ENCODE data around the gene VEGFA.

DNA sequence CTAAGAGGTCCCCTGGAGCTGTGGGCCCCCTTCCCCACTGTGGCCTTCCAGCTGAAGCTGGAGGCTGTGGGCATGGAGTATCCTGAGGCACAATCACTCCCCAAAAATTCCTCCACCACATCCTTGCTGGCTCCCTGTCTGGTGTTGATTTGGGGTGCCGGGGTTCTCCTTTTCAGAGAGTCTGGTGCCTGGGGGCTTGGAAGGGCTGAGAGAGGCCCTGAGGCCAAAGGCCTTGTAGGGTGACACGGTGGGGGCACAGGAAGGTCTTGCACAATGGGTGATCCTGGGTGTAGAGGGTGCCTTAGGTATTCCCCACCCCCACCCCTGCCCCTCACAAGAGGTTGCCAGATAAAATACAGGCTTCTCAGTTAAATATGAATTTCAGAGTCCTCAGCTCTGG is 33.2 kb upstream of the VEGFA start:
- TF ChIP-seq, protein P1, sequence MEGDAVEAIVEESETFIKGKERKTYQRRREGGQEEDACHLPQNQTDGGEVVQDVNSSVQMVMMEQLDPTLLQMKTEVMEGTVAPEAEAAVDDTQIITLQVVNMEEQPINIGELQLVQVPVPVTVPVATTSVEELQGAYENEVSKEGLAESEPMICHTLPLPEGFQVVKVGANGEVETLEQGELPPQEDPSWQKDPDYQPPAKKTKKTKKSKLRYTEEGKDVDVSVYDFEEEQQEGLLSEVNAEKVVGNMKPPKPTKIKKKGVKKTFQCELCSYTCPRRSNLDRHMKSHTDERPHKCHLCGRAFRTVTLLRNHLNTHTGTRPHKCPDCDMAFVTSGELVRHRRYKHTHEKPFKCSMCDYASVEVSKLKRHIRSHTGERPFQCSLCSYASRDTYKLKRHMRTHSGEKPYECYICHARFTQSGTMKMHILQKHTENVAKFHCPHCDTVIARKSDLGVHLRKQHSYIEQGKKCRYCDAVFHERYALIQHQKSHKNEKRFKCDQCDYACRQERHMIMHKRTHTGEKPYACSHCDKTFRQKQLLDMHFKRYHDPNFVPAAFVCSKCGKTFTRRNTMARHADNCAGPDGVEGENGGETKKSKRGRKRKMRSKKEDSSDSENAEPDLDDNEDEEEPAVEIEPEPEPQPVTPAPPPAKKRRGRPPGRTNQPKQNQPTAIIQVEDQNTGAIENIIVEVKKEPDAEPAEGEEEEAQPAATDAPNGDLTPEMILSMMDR (conservative IDR thresholded peaks at IDR 0.05; ENCODE audit: low read length): no peak
- TF ChIP-seq EZH2phosphoT487 (IDR thresholded peaks at IDR 0.05; ENCODE audit: borderline replicate concordance): no peak

All from Loucy (cell line).